Vagina (tissue), 2 donors: ENCODE measurements around the gene AMIGO1. TPM values are rescaled to one million over a fixed set of nuclear protein-coding genes. Genes with fewer than 3 reads are reported as not detected.

Source experiments
- DNase-seq, 2 donors: peaks; one replicate each; pipeline ENCODE4 v3.0.0-alpha.2; 2017; ENCODE audit errors: extremely low spot score in 2 of 2
- H3K27ac ChIP-seq: fragments of 200-600 bp; sonication (generic); one replicate; pipeline ENCODE4 v1.5.1; 2019
- H3K27me3 ChIP-seq: fragments of 200-600 bp; sonication (generic); one replicate; pipeline ENCODE4 v1.5.1; 2019
- H3K36me3 ChIP-seq, 2 donors: fragments of 200-600 bp; sonication (generic); one replicate each; pipeline ENCODE4 v1.5.1; 2017 to 2019
- H3K4me1 ChIP-seq: fragments of 200-600 bp; sonication (generic); one replicate; pipeline ENCODE4 v1.5.1; 2019
- H3K4me3 ChIP-seq, 2 donors: fragments of 200-600 bp; sonication (generic); 1 replicate in 1 of 2; 2 replicates in 1 of 2; pipeline ENCODE4 v1.5.1; 2016 to 2019
- H3K9me3 ChIP-seq: fragments of 200-600 bp; sonication (generic); one replicate; pipeline ENCODE4 v1.5.1; 2019
- POLR2A ChIP-seq, 2 donors: fragments of 450-650 bp; IDR thresholded peaks; one replicate each; pipeline ENCODE4 v1.6.1; 2017; ENCODE audit warnings: antibody characterized with exemption in 2 of 2, mild to moderate bottlenecking in 2 of 2, moderate library complexity in 2 of 2
- POLR2AphosphoS5 ChIP-seq, 2 donors: sonication (generic); formaldehyde crosslinking; IDR thresholded peaks; one replicate each; pipeline ENCODE4 v1.9.0; 2017; ENCODE audit warnings: antibody characterized with exemption in 2 of 2, mild to moderate bottlenecking in 2 of 2, low read depth in 1 of 2; ENCODE audit not compliant: insufficient read depth in 1 of 2
- intact Hi-C: fragments of 100-400 bp; cut with DNase I; formaldehyde crosslinking; loops from one replicate; pipeline ENCODE4 v1.15.1; 2023
- total RNA-seq: library from RNA; depleted of rRNA; stranded (reverse); fragments of >200 nt; gene quantifications from one replicate; pipeline ENCODE4 v1.2.3, GENCODE V29; 2016
- TF ChIP-seq, protein P1 (sequence below), 3 experiments: fragments of 450-650 bp in 2 of 3; fragments of 200-600 bp in 1 of 3; sonication (generic) in 1 of 3; IDR thresholded peaks; one replicate each; pipeline ENCODE4 v1.5.1; 2017 to 2019; ENCODE audit warnings: antibody characterized with exemption in 3 of 3, mild to moderate bottlenecking in 2 of 3, moderate library complexity in 2 of 3

Gene AMIGO1
- total RNA-seq, 1 donor from 2014 or later: 6.4 TPM

DNA sequence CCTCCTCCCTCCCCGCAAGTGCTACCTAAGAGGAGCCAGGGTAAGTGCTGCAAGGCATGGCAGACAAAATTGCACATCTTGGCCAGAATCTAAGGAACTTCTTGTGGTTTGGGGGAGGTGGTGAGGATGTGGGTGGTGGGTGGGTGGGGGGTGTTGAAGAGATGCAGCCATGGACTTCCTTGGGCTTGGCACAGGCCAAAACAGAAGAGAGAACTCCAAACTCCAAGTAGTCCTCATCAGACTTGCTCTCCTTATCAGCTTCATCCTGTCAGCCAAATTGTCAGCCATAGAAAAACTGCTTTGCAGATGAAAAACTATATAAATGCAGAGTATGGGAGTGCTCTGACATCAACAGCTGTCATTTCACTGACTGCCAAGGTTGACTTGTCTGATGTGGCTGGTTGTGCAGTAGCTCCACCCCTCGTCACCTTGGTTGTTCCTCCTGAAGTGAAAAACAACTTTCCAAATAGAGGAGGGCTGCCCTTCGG, 7.1 kb downstream of the AMIGO1 start:
- no peaks in the 10 kb centered on the region for H3K36me3 ChIP-seq
- H3K4me3 ChIP-seq: no peak overlapping the region
- no peak overlapping the region for H3K27ac ChIP-seq
- H3K27me3 ChIP-seq: no peaks in the 10 kb centered on the region
- TF ChIP-seq, protein P1, sequence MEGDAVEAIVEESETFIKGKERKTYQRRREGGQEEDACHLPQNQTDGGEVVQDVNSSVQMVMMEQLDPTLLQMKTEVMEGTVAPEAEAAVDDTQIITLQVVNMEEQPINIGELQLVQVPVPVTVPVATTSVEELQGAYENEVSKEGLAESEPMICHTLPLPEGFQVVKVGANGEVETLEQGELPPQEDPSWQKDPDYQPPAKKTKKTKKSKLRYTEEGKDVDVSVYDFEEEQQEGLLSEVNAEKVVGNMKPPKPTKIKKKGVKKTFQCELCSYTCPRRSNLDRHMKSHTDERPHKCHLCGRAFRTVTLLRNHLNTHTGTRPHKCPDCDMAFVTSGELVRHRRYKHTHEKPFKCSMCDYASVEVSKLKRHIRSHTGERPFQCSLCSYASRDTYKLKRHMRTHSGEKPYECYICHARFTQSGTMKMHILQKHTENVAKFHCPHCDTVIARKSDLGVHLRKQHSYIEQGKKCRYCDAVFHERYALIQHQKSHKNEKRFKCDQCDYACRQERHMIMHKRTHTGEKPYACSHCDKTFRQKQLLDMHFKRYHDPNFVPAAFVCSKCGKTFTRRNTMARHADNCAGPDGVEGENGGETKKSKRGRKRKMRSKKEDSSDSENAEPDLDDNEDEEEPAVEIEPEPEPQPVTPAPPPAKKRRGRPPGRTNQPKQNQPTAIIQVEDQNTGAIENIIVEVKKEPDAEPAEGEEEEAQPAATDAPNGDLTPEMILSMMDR (IDR thresholded peaks at IDR 0.05): no peak
- no peak for TF ChIP-seq POLR2A (IDR thresholded peaks at IDR 0.05)
- TF ChIP-seq POLR2AphosphoS5 (IDR thresholded peaks at IDR 0.05; ENCODE audit: insufficient read depth in 1 of 2, low read depth in 1 of 2): no peak
- no peak for DNase-seq
- intact Hi-C loops: no loop called here
- peaks cover 59% of the 10 kb centered on the region for H3K4me1 ChIP-seq
- H3K9me3 ChIP-seq: no peaks in the 10 kb centered on the region

DNA sequence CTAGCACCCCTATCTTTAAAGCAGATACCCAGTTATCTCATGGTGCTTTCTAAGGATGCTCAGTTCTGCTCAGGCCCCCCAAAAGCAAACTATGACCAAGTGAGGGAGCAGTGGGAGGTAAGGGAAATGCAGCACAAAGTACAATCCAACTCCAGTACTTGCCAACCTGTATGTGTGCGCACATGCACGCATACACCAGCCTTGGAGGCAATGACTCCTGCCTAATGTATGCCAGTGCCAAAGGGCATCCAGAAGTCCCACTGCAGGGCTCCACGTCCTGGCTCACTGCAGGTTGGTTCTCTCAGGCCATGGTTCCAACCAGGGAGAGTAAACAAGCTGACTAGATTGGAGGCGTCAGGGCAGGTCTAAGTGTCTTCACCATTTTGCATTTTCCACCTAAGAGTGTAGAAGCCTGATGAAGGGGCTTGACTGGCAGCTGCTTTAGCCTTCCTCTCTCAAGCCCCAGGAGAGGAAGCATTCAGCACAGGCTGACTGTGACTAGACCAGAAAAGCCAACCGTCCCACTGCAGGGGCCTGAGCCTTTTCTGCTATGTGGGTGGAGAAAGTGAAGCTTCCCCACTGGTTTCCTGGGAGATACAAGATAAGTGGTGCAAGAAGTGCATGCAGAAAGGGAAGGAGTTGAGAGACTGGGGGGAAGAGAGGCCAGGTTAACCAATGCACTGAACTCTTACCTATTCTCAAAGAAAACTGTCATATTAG, 7.7 kb downstream of the AMIGO1 start:
- no peak for DNase-seq
- intact Hi-C loops: no loop called here
- Histone ChIP-seq H3K27ac (peak overlapping the region; percentile 48), H3K4me3 (no peak overlapping the region), H3K36me3 (peaks cover 0 to 4% of the 10 kb centered on the region in 2 donors), H3K4me1 (peaks cover 65% of the 10 kb centered on the region), H3K27me3 (no peaks in the 10 kb centered on the region), H3K9me3 (no peaks in the 10 kb centered on the region)
- TF ChIP-seq, protein P1 (IDR thresholded peaks at IDR 0.05): no peak
- TF ChIP-seq POLR2A (IDR thresholded peaks at IDR 0.05): no peak
- TF ChIP-seq POLR2AphosphoS5 (IDR thresholded peaks at IDR 0.05; ENCODE audit: insufficient read depth in 1 of 2, low read depth in 1 of 2): no peak

DNA sequence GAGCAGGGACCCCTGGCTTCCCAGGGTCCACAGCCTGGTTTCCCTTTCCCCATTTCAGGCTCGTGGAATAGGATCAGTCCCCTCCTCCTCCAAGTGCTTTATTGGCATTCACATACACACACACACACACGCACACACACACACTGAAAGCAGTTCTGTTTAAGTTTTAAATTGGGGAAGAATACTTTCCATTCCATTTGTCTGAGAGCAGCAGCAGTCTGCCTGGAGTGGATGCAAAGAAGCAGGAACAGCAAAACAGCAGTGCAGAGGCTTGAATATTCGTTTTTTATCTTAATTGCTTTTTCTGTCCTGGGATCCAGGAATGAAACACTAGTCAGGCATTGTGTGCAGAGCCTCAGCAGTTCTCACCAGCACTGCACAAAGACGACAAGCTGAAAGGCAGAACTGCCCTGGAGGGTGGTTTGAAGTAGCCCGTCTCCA, 8.6 kb downstream of the AMIGO1 start:
- intact Hi-C loops: no loop called here
- Histone ChIP-seq H3K27me3 (no peaks in the 10 kb centered on the region), H3K4me3 (no peak overlapping the region), H3K4me1 (peaks cover 71% of the 10 kb centered on the region), H3K36me3 (peaks cover 0 to 12% of the 10 kb centered on the region in 2 donors), H3K27ac (peak overlapping the region; percentile 48), H3K9me3 (no peaks in the 10 kb centered on the region)
- TF ChIP-seq, protein P1 (IDR thresholded peaks at IDR 0.05): no peak
- no peak for TF ChIP-seq POLR2AphosphoS5 (IDR thresholded peaks at IDR 0.05; ENCODE audit: insufficient read depth in 1 of 2, low read depth in 1 of 2)
- no peak for TF ChIP-seq POLR2A (IDR thresholded peaks at IDR 0.05)
- DNase-seq: no peak

DNA sequence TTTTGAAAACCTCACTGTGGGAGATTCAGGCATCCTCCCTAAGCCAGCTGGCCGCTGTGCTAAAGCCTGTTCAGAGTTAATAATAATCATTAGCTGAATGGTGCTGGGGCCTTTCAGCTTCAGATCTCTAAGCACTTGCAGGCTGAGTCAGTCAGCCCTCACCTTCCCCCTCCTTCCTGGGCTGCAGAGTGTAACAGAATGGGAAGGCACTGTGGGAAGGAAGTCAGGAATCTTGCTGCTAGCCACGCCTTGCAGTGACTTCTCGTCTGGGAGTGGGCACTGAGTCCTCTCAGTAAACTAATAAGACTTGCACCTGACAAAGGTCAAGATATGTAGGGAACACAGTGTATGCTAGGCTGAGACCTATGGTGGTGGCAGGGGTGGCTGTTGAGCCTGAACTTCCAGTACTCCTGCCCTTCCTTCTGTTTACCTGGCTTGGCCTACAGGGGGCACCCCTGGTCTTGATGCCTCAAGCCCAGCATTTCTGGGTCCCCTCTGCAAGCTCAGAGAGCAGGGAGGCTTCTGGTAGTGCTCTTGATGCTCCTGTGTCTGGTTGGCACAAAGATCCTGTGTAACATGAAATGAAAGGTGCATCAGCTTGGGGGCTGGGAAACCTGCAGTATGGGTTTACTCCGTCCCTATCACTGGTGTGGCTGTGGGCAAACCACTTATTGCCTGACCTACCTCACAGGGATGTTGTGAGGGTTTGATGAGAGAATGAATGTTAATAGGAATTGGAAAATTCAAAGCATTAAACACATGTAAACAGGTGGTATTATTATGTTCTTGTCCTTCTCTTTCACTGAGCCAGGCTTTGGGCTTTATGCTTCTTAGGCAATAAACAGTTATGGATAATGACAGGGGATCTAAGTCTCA, 9.6 kb downstream of the AMIGO1 start:
- intact Hi-C loops: loop anchor here (5.0 kb wide), 1 partner anchor 32 kb away; no protein-coding TSS in a partner anchor
- Histone ChIP-seq H3K36me3 (peaks cover 0 to 19% of the 10 kb centered on the region in 2 donors), H3K9me3 (no peaks in the 10 kb centered on the region), H3K27me3 (no peaks in the 10 kb centered on the region), H3K4me3 (no peak overlapping the region), H3K4me1 (peaks cover 81% of the 10 kb centered on the region), H3K27ac (peak overlapping the region; percentile 47)
- no peak for TF ChIP-seq POLR2A (IDR thresholded peaks at IDR 0.05)
- TF ChIP-seq, protein P1 (IDR thresholded peaks at IDR 0.05): no peak
- peak in 1 of 2 donors; percentile 15 for TF ChIP-seq POLR2AphosphoS5 (IDR thresholded peaks at IDR 0.05; ENCODE audit: insufficient read depth in 1 of 2, low read depth in 1 of 2)
- no peak for DNase-seq
